Measurements from ENCODE around the gene ATP6V1C2.
"Not testable (repeated sequence)": the region's sequence is repeated elsewhere in the genome, so short reads cannot be mapped to it uniquely, and the experiment has no call there.

DNA sequence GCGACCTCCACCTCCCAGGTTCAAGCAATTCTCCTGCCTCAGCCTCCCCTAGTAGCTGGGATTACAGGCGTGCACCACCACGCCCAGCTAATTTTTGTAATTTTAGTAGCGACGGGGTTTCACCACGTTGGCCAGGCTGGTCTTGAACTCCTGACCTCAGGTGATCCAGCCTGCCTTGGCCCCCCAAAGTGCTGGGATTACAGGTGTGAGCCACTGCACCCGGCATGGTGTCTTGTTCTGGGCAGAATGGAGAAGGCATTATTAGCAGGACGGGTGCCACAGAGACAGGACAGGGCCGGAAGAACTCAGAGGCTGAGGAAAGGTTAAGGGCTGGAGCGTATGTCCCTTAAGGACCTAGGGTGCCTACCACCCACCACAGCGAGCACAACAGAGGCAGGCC is 59.4 kb downstream of the ATP6V1C2 start:
- TF ChIP-seq, protein P1, sequence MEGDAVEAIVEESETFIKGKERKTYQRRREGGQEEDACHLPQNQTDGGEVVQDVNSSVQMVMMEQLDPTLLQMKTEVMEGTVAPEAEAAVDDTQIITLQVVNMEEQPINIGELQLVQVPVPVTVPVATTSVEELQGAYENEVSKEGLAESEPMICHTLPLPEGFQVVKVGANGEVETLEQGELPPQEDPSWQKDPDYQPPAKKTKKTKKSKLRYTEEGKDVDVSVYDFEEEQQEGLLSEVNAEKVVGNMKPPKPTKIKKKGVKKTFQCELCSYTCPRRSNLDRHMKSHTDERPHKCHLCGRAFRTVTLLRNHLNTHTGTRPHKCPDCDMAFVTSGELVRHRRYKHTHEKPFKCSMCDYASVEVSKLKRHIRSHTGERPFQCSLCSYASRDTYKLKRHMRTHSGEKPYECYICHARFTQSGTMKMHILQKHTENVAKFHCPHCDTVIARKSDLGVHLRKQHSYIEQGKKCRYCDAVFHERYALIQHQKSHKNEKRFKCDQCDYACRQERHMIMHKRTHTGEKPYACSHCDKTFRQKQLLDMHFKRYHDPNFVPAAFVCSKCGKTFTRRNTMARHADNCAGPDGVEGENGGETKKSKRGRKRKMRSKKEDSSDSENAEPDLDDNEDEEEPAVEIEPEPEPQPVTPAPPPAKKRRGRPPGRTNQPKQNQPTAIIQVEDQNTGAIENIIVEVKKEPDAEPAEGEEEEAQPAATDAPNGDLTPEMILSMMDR (IDR thresholded peaks at IDR 0.05): not testable (repeated sequence)
- TF ChIP-seq ZFX (IDR thresholded peaks at IDR 0.05; ENCODE audit: borderline replicate concordance): not testable (repeated sequence)
